GM19328 (cell line): ENCODE data around the gene BAK1.
A peak's percentile ranks its signal among the peaks of the same experiment; 100 is the strongest.

ENCODE experiments used
- ATAC-seq: cut with Tn5 transposase; IDR thresholded peaks from one replicate; pipeline ENCODE4 v1.9.1; 2021; ENCODE audit warnings: mild to moderate bottlenecking, moderate library complexity; ENCODE audit not compliant: unreplicated experiment

BAK1 gene

DNA sequence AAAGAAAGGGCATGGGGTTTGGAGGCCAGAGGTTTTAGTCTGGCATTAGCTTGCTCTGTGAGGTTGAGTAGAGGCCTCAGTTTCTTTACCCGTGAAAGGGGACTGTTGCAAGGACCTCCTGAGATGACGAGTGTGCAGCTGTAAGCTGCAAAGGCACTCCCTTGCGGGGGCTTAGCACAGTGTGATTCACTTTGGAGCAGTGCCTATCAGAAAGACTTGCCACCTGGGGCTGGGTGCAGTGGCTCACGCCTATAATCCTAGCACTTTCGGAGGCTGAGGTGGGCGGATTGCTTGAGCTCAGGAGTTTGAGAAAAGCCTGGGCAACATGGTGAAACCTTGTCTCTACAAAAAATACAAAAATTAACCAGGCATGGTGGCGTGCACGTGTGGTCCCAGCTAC is 7.5 kb upstream of the BAK1 start:
- ATAC-seq: no peak

DNA sequence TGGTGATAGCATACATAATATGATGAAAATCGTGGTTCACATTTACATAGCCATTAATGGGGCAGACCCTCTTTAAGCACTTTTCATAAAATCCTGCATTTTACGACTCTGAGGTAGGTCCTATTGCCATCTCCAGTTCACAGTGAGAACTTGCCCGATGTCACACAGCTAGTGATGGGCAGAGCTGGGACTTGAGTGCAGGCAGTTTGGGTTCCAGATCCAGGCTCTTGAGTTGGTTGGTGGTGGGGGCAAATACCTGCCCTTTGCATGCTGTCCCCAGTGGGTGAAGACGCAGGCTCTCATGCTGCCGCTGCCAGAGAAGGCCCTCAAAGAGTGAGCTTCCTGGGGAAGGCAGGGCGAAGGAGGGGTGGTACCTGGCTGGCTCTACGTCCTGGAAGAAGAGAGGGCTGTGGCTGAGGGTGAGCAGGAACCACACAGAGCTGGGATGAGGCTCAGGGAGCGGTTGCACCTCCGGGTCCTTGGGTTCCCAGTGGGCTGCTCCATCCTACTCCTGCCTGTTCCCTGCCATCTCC is 6.1 kb upstream of the BAK1 start:
- no peak for ATAC-seq

DNA sequence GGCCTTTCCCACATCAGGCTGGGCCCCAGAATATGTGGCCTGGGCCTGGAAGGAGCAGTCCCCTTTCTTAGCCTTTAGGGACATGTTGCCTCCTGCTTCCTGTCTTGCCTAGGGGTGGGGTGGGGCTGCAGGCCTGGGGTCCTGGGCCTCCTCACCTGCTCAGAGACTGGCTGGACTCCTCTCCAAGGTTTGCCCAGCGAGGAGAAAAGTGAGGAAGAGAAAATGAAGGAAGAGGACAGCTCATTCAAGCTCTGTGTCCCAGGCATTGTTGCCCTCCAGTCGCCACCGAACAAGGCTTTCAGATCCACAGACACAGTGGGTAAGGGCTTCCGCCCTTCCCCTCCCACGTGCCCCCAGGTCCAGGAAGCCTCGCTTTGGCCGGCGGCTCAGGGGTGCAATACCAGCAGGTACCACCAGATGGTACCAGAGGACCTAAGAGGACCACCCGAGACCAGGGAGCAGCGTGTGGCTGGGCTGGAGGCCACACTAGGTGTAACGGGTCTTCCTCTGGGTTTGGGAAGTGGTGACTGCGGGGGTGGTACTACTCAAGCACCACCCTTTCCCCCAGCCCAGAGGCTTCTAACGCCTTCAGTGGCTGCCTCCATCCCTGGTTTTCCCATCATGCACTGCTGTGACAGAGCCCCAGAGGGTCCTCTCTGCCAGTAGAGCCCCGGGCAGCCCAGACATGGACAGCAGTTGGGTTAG is 5.5 kb upstream of the BAK1 start:
- no peak for ATAC-seq

DNA sequence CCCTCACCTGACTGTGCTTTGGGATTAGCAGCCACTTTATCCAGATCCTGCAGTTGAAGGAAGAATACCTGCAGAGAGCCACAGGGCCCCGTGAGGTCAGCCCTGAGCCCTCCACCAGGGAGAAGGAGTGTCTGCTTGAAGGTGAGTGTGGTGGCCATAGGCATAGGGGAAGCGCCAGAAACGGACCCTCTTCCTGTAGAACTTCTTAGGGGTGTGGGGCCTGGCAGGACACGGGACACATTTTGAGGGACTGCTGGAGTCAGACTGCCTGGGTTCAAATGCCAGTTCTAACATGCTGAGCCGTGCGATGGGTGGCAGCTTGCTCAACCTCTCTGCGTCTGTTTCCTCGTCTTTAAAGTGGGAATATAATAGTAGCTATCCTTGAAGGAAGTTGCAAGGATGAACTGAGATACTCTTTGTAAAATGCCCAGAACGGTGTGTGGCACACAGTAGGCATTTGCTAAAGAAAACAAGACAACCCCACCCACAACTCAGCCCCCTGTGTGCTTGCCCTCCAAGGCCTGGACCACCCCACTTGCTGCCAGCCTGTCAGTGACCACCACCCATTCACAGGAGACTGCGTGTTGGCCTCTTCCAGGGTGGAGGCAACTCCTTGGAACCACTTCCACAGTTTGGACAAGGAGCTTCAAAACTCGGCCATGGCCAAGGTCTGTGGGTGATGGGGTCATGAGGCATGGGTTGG is 4.8 kb upstream of the BAK1 start:
- no peak for ATAC-seq

DNA sequence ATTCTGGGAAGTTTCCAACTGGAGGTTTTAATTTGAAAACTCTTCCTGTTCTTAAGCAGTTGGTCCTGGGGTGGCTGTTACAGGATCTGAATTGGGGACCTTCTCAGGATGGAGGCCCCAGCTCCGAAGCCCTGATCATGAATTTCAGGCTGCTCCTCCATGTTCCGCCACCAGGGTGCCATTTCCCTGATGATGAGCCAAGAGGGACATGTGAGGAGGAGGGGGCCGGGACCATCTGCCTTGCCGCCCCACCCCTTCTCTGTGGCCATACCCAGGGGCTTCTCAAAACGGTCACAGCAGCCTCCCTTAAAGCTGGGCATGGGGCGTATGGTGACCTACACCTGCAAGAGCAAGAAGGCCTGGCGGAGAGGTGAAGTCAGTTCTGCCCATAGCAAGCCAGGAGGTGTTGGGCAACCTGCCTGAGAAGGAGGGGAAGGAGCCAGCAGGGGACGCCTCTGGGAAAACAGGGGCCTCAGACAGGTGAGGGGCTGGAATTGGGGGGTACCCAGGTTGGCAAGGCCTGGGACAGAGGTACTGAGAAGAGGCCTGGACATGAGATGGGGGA is 3.6 kb upstream of the BAK1 start:
- ATAC-seq: no peak

DNA sequence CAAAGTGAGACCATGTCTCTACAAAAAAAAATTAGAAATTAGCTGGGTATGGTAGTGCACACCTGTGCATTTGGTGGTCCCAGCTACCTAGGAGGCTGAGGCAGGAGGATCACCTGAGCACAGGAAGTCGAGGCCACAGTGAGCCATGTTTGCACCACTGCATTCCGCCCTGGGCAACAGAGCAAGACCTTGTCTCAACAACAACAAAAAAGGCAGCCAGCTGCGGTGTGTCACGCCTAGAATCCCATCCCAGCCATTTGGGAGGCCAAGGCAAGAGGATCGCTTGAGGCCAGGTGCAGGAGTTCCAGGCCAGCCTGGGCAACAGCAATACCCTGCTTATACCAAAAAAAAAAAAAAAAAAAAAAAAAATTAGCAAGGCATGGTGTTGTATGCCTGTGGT is 1.1 kb upstream of the BAK1 start:
- ATAC-seq: no peak

DNA sequence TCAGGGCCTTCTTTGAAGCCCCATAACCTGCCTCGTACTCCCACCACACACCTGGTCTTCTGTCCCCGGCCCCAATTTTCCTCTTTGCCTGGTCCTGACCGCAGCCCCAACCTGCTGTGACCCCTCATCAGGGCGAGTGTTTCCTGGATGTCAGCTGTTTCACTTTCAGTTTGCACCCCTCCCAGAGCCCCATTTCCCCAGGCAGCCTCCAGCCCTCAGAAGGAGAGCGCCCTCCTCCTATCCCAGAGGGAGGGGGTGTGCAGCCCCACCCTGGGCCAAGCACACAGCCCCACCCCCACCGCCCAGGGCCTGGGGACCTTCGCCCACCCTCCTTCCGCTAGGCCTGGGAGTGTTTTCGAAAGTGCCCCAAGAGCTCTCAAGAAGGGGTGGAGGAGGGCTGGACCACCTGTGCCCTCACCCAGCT is 1.5 kb downstream of the BAK1 start:
- ATAC-seq: no peak

DNA sequence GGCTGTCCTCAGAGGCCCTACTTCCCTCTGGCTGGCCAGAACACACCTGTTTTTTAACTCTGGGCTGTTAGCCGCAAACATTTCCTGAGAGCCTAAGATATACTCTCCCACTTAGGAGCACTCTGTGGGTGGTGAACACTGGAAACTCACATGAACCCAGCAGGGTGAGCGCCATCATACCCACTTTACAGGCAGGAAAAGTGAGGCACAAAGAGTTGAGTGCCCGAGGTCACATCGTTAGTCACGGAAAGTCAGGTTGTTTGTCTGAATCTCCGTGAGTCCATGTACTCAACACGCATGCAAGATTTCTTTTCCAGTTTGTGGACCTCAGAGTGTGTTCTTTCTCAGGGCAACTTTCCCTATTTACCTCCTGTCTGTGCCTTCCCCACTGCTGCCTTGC is 1.9 kb downstream of the BAK1 start:
- no peak for ATAC-seq

DNA sequence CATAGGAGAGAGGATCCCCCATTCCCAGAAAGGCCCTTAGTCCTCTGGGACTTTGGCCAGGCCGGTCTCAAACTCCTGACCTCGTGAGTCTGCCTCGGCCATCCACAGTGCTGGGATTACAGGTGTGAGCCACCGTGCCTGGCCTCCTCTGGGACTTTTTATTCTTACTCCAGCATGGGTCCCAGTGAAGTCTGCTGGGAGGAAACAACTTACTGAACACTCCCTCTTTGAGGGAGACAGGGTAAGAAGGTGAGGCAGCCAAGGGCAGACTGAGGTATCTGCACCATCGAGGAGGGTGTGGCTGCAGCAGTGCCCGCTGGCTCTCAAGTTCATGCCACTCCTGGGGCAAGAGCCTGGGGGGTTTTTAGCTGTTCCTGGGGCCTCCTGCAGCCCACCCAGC is 2.4 kb downstream of the BAK1 start:
- ATAC-seq: no peak

DNA sequence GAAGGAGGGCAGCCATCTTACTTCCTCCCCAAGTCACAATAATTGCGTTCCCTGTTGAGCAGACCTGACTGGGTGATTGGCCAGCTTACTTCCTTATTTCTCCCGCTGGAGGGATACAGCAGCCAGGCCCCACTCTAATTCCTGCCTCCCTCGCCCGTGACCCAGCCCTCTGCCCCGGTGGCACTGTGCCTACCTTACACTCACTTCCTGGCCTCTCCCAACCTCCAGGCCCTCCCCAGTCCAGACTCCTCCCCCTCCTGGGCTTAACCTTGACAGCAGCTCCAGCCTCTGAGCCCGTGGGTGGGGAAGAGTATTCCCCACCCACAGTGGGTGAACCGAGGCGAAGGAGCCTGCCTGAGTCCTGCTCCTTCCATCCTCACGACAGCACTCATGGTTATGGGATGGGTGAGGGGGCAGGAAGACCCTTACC is 3.0 kb downstream of the BAK1 start:
- ATAC-seq: no peak

DNA sequence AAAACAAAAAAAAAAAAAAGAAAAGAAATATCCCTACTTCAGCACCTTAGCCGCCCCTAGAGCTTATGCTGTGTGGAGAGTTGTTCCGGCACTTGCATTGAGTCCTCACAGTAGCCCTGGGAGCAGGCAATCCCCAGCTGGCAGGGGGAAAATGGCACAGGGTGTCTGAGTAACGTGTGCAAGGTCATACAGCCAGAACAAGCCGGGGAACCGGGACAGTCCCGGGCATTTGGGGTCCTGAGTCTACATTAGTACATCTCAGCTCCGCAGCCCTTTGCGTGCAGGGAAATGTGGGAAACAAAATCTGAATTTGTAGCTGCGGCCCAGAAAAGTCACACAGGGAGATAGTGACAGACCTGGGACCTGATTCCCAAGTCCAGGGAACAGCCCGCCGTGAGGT is 3.4 kb downstream of the BAK1 start:
- ATAC-seq: no peak

DNA sequence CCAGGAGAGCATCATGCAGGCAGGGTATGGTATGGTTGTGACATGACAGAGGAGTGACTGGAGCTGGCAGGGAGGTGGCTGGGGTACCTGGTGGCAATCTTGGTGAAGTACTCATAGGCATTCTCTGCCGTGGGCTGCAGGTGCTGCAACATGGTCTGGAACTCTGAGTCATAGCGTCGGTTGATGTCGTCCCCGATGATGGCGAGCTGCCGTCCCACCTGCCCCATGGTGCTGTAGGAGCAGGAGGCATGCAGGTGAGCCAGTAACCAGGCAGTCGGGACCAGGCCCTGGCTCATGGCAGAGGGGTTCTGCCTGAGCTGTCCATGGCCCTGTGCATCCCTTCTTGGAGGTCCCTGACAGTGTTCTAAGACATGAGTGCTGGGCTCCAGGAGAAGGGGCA is 4.9 kb downstream of the BAK1 start:
- no peak for ATAC-seq

DNA sequence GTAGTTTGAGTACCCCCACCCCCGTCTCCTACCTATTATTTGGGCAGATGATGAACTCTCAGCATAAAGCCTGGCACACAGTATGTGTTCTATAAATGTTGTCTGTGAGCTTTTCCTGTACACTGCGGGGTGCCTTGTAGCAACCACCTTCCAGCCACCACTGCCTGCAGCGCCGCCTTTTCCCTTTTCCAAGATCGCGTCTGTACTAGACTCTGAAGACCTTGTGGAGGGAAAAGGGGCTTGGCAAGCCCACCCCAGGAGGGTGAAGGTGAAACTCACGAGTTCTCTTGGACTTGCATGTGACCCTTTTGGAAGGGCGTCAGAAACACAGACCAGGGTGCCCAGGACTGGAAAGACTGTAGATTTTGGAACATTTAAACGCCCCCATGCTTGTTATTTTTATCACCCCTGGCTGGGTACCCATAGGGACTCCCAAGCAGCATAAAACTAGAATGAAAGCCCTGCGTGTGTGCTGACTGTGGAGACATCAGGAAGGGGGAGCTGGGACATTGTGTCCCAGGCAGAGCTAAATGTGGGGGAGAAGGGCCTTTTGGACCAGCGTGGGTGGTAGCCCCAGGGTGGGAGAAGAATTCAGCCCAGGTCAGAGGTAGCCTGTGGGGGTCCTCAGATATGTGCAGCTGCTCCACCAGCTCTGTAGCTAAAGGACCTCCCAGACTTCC is 8.3 kb downstream of the BAK1 start:
- no peak for ATAC-seq

DNA sequence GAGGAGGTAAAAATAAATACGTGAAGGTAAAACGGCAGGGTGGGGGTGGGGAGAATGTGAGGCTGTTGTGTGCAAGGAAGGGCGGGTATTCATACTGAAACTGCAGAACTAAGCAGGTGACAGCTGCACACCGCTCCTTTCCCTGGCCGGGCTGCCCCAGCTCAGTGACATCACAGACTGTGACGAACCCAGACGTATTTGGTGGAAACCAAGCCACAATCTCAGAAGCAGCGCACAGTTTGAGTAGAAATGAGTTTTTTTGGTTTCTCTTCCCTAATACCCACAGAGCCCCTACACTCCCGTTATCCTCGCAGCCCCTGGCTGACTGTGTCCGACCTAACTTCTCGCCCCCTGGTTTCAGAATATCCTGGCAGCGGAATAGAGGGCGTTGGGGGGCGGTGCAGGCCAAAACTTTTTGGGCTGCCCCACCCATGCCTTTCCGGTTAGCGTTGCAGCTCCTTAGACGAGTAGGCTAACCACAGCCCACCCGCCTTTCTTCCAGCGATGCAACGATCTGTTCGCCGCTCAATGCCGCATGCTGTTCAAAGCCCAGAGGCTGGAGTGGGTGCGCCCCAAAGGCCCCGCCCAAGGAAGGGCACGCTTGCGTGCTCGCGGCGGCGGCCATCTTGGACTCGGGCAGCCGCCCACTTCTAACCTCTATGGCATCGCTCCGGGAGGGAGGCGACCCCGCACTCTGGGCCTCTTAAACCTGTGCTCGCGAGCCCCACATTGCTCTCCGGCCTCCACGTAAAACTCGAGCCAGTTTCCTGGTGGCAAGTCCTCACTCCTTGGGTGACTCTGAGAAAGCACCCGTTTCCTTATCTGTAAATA is 9.1 kb downstream of the BAK1 start:
- ATAC-seq: peak; percentile 78

DNA sequence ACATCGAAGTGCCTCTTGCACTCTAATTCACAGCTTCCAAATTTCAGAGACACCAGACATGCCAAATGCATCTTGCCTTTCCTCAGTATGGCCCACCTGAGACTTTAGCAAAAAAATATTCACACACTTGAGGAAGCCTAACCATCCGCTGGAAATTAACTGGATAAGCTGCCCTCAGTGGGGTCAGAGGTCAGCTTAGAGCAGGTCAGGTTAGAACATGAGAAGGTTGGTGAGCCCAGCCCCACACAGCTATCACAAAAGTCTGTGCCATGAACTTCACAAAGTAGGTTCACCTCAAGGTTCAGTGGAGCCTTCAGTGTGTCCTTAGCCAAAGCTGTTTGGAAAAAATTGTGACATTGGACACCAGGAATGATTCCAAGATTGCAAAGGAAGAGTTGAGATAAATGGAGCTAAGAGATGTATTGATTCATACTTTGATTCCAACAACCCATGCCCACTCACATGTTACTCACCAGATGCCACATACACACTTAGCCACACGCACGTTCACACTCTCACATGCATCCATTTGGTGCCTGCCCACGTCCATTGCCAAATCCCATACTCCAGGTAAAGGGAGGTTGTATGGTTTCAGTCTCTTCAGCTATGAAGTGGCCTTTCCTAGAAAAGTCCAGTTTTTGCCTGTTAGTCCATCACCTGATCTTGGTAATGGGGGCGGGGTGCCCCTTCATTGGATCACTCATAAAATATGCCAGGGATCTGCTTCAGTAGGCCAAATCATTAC is 11.1 kb downstream of the BAK1 start:
- ATAC-seq: no peak

DNA sequence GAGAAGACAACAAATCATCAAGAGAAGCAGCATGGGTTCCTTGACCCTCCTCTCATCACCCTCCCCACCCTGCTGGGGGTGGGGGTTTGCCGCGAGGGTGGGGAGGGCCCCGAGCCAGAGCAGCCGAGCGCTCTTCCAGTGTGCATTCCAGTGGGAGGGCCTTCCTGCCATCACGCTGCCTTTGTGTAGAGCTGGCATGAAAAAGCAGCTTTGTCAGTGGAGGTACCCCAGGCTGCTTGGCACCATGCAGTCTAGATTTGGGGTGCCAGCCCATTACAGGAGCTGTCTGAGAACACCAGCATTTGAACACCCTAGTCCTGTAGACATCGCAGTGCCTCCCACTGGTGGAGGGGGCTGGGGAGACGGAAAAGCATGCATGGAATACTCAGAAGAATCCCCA is 12.2 kb downstream of the BAK1 start:
- ATAC-seq: no peak

DNA sequence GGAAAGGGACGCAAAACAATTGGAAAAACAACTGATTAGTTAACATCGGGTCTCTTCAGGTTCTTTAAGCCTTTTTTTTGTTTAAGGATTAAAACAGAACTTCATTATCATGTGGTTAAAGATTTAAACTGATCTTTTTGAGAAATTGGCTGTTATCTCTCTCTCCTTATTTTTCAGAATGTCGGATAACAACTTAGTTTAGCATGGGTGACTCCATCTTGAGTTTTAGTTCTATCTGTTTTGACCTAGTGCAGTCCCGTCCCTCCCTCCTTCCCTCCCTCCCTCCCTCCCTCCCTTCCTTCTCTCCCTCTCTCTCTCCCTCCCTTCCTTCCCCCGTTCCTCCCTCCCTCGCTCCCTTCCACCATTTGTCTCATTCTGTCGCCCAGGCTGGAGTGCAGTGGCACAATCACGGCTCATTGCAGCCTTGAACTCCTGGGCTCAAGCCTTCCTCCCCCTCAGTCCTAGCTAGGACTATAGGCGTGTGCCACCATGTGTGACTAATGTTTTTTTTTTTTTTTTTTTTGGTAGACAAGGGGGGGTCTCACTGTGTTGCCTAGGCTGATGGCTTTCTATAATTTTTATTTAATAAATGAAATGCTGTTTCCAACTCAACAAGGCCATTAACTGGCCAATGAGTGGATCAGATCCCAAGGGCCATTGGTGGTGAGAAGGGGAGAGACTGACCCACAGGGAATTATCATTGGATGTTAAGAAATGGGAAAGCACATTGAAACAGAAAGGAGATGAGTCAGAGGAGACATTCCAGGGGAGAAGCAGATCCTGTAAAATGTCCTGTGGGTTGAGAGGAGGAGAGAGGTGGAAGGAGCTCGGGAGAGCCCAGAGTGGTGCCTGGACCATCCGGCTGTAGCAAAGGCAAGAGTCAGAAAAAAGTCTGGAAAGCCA is 13.6 kb downstream of the BAK1 start:
- ATAC-seq: no peak

DNA sequence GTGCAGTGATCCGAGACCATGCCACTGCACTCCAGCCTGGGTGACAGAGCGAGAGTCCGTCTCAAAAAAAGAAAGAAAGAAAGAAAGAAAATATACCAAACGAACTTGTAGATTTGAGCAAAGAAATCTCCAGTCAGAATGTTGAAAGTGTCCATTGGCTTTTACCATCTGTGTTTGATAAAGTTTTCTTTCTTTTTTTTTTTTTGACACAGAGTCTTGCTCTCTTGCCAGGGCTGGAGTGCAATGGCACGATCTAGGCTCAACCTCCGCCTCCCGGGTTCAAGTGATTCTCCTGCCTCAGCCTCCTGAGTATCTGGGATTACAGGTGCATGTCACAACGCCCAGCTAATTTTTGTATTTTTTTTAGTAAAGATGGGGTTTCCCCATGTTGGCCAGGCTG is 21.3 kb downstream of the BAK1 start:
- no peak for ATAC-seq

DNA sequence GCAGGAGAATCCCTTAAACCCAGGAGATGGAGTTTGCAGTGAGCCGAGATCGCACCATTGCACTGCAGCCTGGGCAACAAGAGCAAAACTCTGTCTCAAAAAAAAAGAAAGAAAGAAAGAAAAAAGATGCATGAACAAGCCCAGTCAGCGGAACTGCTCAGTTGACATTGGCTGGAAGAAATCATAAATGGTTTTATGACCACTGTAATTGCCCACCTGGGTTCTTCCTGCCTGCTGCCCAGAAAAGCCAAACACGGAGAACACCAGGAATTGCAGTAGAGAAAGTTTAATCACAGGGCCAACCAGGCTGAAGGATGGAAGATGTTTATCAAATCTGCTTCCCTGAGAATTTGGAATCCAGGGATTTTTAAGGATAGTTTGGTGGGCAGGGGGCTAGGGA is 22.7 kb downstream of the BAK1 start:
- ATAC-seq: no peak
